Vagina (tissue), 2 donors: ENCODE measurements around the gene SSMEM1. TPM values are rescaled to one million over a fixed set of nuclear protein-coding genes. Genes with fewer than 3 reads are reported as not detected.

Source experiments
- DNase-seq, 2 donors: peaks; one replicate each; pipeline ENCODE4 v3.0.0-alpha.2; 2017; ENCODE audit errors: extremely low spot score in 2 of 2
- H3K27ac ChIP-seq: fragments of 200-600 bp; sonication (generic); one replicate; pipeline ENCODE4 v1.5.1; 2019
- H3K27me3 ChIP-seq: fragments of 200-600 bp; sonication (generic); one replicate; pipeline ENCODE4 v1.5.1; 2019
- H3K36me3 ChIP-seq, 2 donors: fragments of 200-600 bp; sonication (generic); one replicate each; pipeline ENCODE4 v1.5.1; 2017 to 2019
- H3K4me1 ChIP-seq: fragments of 200-600 bp; sonication (generic); one replicate; pipeline ENCODE4 v1.5.1; 2019
- H3K4me3 ChIP-seq, 2 donors: fragments of 200-600 bp; sonication (generic); 1 replicate in 1 of 2; 2 replicates in 1 of 2; pipeline ENCODE4 v1.5.1; 2016 to 2019
- H3K9me3 ChIP-seq: fragments of 200-600 bp; sonication (generic); one replicate; pipeline ENCODE4 v1.5.1; 2019
- CTCF ChIP-seq, 3 experiments: fragments of 450-650 bp in 2 of 3; fragments of 200-600 bp in 1 of 3; sonication (generic) in 1 of 3; IDR thresholded peaks; one replicate each; pipeline ENCODE4 v1.5.1; 2017 to 2019; ENCODE audit warnings: antibody characterized with exemption in 3 of 3, mild to moderate bottlenecking in 2 of 3, moderate library complexity in 2 of 3
- POLR2A ChIP-seq, 2 donors: fragments of 450-650 bp; IDR thresholded peaks; one replicate each; pipeline ENCODE4 v1.6.1; 2017; ENCODE audit warnings: antibody characterized with exemption in 2 of 2, mild to moderate bottlenecking in 2 of 2, moderate library complexity in 2 of 2
- POLR2AphosphoS5 ChIP-seq, 2 donors: sonication (generic); formaldehyde crosslinking; IDR thresholded peaks; one replicate each; pipeline ENCODE4 v1.9.0; 2017; ENCODE audit warnings: antibody characterized with exemption in 2 of 2, mild to moderate bottlenecking in 2 of 2, low read depth in 1 of 2; ENCODE audit not compliant: insufficient read depth in 1 of 2
- intact Hi-C: fragments of 100-400 bp; cut with DNase I; formaldehyde crosslinking; loops from one replicate; pipeline ENCODE4 v1.15.1; 2023
- total RNA-seq: library from RNA; depleted of rRNA; stranded (reverse); fragments of >200 nt; gene quantifications from one replicate; pipeline ENCODE4 v1.2.3, GENCODE V29; 2016

SSMEM1 gene
- total RNA-seq: not detected

GRCh38 chr7:130207642-130208041, at the start of gene SSMEM1:
Gene SSMEM1, plus strand, starts transcription at chr7:130207860. Its CDS starts 51 bp downstream, at chr7:130207911.
- TF ChIP-seq CTCF (IDR thresholded peaks at IDR 0.05) (no peak), POLR2AphosphoS5 (IDR thresholded peaks at IDR 0.05; ENCODE audit: insufficient read depth in 1 of 2, low read depth in 1 of 2) (no peak), POLR2A (IDR thresholded peaks at IDR 0.05) (no peak)
- peaks cover 0 to 7% of the 10 kb centered on the region in 2 donors for H3K36me3 ChIP-seq
- H3K4me3 ChIP-seq: no peak within 1 kb of the TSS
- H3K27me3 ChIP-seq: no peaks in the 10 kb centered on the region
- H3K27ac ChIP-seq: no peak within 1 kb of the TSS
- no peak for DNase-seq
- H3K4me1 ChIP-seq: peaks cover 11% of the 10 kb centered on the region
- intact Hi-C loops: no loop called here
- H3K9me3 ChIP-seq: no peaks in the 10 kb centered on the region

GRCh38 chr7:130160023-130160422, 47.6 kb upstream of the SSMEM1 start:
- intact Hi-C loops: no loop called here
- Histone ChIP-seq H3K36me3 (peaks cover 0 to 31% of the 10 kb centered on the region in 2 donors), H3K4me3 (no peak overlapping the region), H3K9me3 (no peaks in the 10 kb centered on the region), H3K4me1 (no peaks in the 10 kb centered on the region), H3K27ac (no peak overlapping the region), H3K27me3 (no peaks in the 10 kb centered on the region)
- TF ChIP-seq CTCF (IDR thresholded peaks at IDR 0.05): no peak
- no peak for DNase-seq

GRCh38 chr7:130160455-130160854, 47.2 kb upstream of the SSMEM1 start:
- Histone ChIP-seq H3K27me3 (no peaks in the 10 kb centered on the region), H3K4me1 (no peaks in the 10 kb centered on the region), H3K27ac (no peak overlapping the region), H3K9me3 (no peaks in the 10 kb centered on the region), H3K4me3 (no peak overlapping the region), H3K36me3 (peaks cover 0 to 33% of the 10 kb centered on the region in 2 donors)
- DNase-seq: no peak
- TF ChIP-seq CTCF (IDR thresholded peaks at IDR 0.05): no peak
- no peak for TF ChIP-seq POLR2AphosphoS5 (IDR thresholded peaks at IDR 0.05; ENCODE audit: insufficient read depth in 1 of 2, low read depth in 1 of 2)
- no peak for TF ChIP-seq POLR2A (IDR thresholded peaks at IDR 0.05)
- intact Hi-C loops: no loop called here

GRCh38 chr7:130162196-130162595, 45.5 kb upstream of the SSMEM1 start:
- intact Hi-C loops: no loop called here
- Histone ChIP-seq H3K27ac (no peak overlapping the region), H3K9me3 (no peaks in the 10 kb centered on the region), H3K4me1 (no peaks in the 10 kb centered on the region), H3K4me3 (no peak overlapping the region), H3K27me3 (no peaks in the 10 kb centered on the region), H3K36me3 (peaks cover 0 to 39% of the 10 kb centered on the region in 2 donors)
- no peak for TF ChIP-seq CTCF (IDR thresholded peaks at IDR 0.05)
- TF ChIP-seq POLR2AphosphoS5 (IDR thresholded peaks at IDR 0.05; ENCODE audit: insufficient read depth in 1 of 2, low read depth in 1 of 2): no peak
- DNase-seq: no peak

- no peaks in the 10 kb centered on the region for H3K9me3 ChIP-seq
- H3K4me1 ChIP-seq: no peaks in the 10 kb centered on the region
- no peaks in the 10 kb centered on the region for H3K27me3 ChIP-seq
- no peak for DNase-seq
- intact Hi-C loops: no loop called here
- TF ChIP-seq CTCF (IDR thresholded peaks at IDR 0.05) (no peak), POLR2AphosphoS5 (IDR thresholded peaks at IDR 0.05; ENCODE audit: insufficient read depth in 1 of 2, low read depth in 1 of 2) (no peak), POLR2A (IDR thresholded peaks at IDR 0.05) (no peak)
- H3K27ac ChIP-seq: no peak overlapping the region
- H3K36me3 ChIP-seq: peaks cover 0 to 47% of the 10 kb centered on the region in 2 donors
- H3K4me3 ChIP-seq: no peak overlapping the region
Observed at GRCh38 chr7:130174237-130174959, 33.3 kb upstream of the SSMEM1 start.
